Lung microvascular endothelial cell (primary cell): Measurements from ENCODE around the gene PCYOX1L. TPM values are rescaled to one million over a fixed set of nuclear protein-coding genes. Genes with fewer than 3 reads are reported as not detected.
A peak's percentile ranks its signal among the peaks of the same experiment; 100 is the strongest.

ENCODE experiments used
- DNase-seq, 2 donors: peaks; one replicate each; pipeline versions ENCODE4 v3.0.0 to v3.0.0-alpha.2; 2010; ENCODE audit warnings: low read depth in 2 of 2
- total RNA-seq: library from RNA; depleted of rRNA; stranded (reverse); fragments of >200 nt; gene quantifications from 2 replicates; pipeline ENCODE4 v1.2.1, GENCODE V29; 2014

The PCYOX1L gene
- total RNA-seq, 1 donor from 2014 or later, result 13.3 TPM

- DNase-seq, result peak; percentile 77 to 82
These were observed 24.0 kb upstream of the PCYOX1L start for GRCh38 chr5:149333711-149334443.

- DNase-seq, result no peak
These were observed 20.1 kb upstream of the PCYOX1L start for GRCh38 chr5:149337736-149338135.

- DNase-seq, result no peak
These were observed 19.5 kb upstream of the PCYOX1L start for GRCh38 chr5:149338364-149338763.

GRCh38 chr5:149340920-149341319 lies 16.9 kb upstream of the PCYOX1L start:
- DNase-seq, result no peak

GRCh38 chr5:149341876-149342275 lies 16.0 kb upstream of the PCYOX1L start:
- DNase-seq, result no peak

GRCh38 chr5:149344151-149344550 lies 13.7 kb upstream of the PCYOX1L start:
- no peak for DNase-seq

GRCh38 chr5:149345147-149345891 lies 12.5 kb upstream of the PCYOX1L start, which contains the start of gene GRPEL2:
Gene GRPEL2 (plus strand): TSS chr5:149345499. CDS start chr5:149345540, 41 bp downstream.
- DNase-seq, result peak; percentile 92 to 93

- peak; percentile 49 to 55 for DNase-seq
These were observed 12.0 kb upstream of the PCYOX1L start for GRCh38 chr5:149345892-149346222.

- DNase-seq, result peak; percentile 64 to 79
These were observed 9.3 kb upstream of the PCYOX1L start for GRCh38 chr5:149348518-149348917.

GRCh38 chr5:149349382-149349781 lies 8.5 kb upstream of the PCYOX1L start:
- DNase-seq, result no peak

GRCh38 chr5:149352169-149352568 lies 5.7 kb upstream of the PCYOX1L start:
- no peak for DNase-seq

- no peak for DNase-seq
These were observed 3.9 kb upstream of the PCYOX1L start for GRCh38 chr5:149353911-149354310.

- no peak for DNase-seq
These were observed 2.2 kb upstream of the PCYOX1L start for GRCh38 chr5:149355688-149356087.

GRCh38 chr5:149356391-149356790 lies 1.5 kb upstream of the PCYOX1L start:
- no peak for DNase-seq

GRCh38 chr5:149358294-149358651 lies 427 bp downstream of the PCYOX1L start:
- peak; percentile 17 to 78 for DNase-seq

- no peak for DNase-seq
These were observed 1.1 kb downstream of the PCYOX1L start for GRCh38 chr5:149358868-149359495.

GRCh38 chr5:149360272-149360671 lies 2.4 kb downstream of the PCYOX1L start:
- no peak for DNase-seq

- DNase-seq, result no peak
These were observed 4.7 kb downstream of the PCYOX1L start for GRCh38 chr5:149362541-149362940.

- DNase-seq, result no peak
These were observed 5.5 kb downstream of the PCYOX1L start for GRCh38 chr5:149363358-149363757.

- no peak for DNase-seq
These were observed 6.1 kb downstream of the PCYOX1L start for GRCh38 chr5:149363936-149364335.

GRCh38 chr5:149364719-149365118 lies 6.9 kb downstream of the PCYOX1L start:
- no peak for DNase-seq

- DNase-seq, result no peak
These were observed 7.6 kb downstream of the PCYOX1L start for GRCh38 chr5:149365418-149365817.
